Glutamatergic neuron (in vitro differentiated cells): ENCODE measurements around the gene EFEMP2. TPM values are rescaled to one million over a fixed set of nuclear protein-coding genes. Genes with fewer than 3 reads are reported as not detected.

Experiments used
- DNase-seq: peaks from one replicate; pipeline ENCODE4 v3.0.0; 2022
- H3K27ac Mint-ChIP-seq: one replicate; pipeline ENCODE4 v1.8.0; 2020; ENCODE audit warnings: mild to moderate bottlenecking, mixed read lengths, inconsistent platforms; ENCODE audit not compliant: unreplicated experiment
- H3K27me3 Mint-ChIP-seq: one replicate; pipeline ENCODE4 v1.8.0; 2020; ENCODE audit warnings: mild to moderate bottlenecking, moderate library complexity, mixed read lengths, inconsistent platforms; ENCODE audit not compliant: unreplicated experiment
- H3K36me3 Mint-ChIP-seq: one replicate; pipeline ENCODE4 v1.8.0; 2020; ENCODE audit warnings: mild to moderate bottlenecking, mixed read lengths, inconsistent platforms; ENCODE audit not compliant: unreplicated experiment
- H3K4me1 Mint-ChIP-seq: one replicate; pipeline ENCODE4 v1.8.0; 2020; ENCODE audit warnings: mild to moderate bottlenecking, low read depth, mixed read lengths, inconsistent platforms; ENCODE audit not compliant: unreplicated experiment
- H3K4me3 Mint-ChIP-seq: one replicate; pipeline ENCODE4 v1.8.0; 2020; ENCODE audit warnings: mild to moderate bottlenecking, mixed read lengths, inconsistent platforms; ENCODE audit not compliant: unreplicated experiment
- H3K9me3 Mint-ChIP-seq: one replicate; pipeline ENCODE4 v1.8.0; 2020; ENCODE audit warnings: mild to moderate bottlenecking, moderate library complexity, mixed read lengths, inconsistent platforms; ENCODE audit not compliant: unreplicated experiment
- CTCF ChIP-seq: fragments of 200-600 bp; sonication (generic); IDR thresholded peaks from one replicate; pipeline ENCODE4 v1.5.0; 2021; ENCODE audit not compliant: partially characterized antibody, unreplicated experiment
- total RNA-seq: library from RNA; stranded (reverse); fragmentation: NEBNext Ultra II Directional; extraction: Animal tissue kit (Norgen Biotek cat#: 25700); gene quantifications from one replicate; pipeline ENCODE4 v1.2.1, GENCODE V29; 2021; ENCODE audit not compliant: unreplicated experiment

Gene EFEMP2
- total RNA-seq, 1 donor from 2014 or later = 16.3 TPM

- Mint-ChIP-seq H3K9me3 (peaks cover 9% of the 10 kb centered on the region), H3K4me1 (peaks cover 25% of the 10 kb centered on the region), H3K27me3 (peaks cover 20% of the 10 kb centered on the region), H3K27ac (peak overlapping the region; percentile 25), H3K36me3 (no peaks in the 10 kb centered on the region), H3K4me3 (peak overlapping the region; percentile 52)
- DNase-seq = no peak
- no peak for TF ChIP-seq CTCF
Observed at GRCh38 chr11:65870706-65871681, 1.6 kb downstream of the EFEMP2 start.

GRCh38 chr11:65870307-65870658 is 2.3 kb downstream of the EFEMP2 start:
- no peak for TF ChIP-seq CTCF
- Mint-ChIP-seq H3K4me1 (peaks cover 26% of the 10 kb centered on the region), H3K27ac (peak overlapping the region; percentile 25), H3K36me3 (no peaks in the 10 kb centered on the region), H3K9me3 (peaks cover 9% of the 10 kb centered on the region), H3K4me3 (no peak overlapping the region), H3K27me3 (peaks cover 22% of the 10 kb centered on the region)
- no peak for DNase-seq

- H3K4me3 Mint-ChIP-seq = peak overlapping the region; percentile 46
- no peak for TF ChIP-seq CTCF
- H3K27me3 Mint-ChIP-seq = peaks cover 25% of the 10 kb centered on the region
- peaks cover 26% of the 10 kb centered on the region for H3K4me1 Mint-ChIP-seq
- no peaks in the 10 kb centered on the region for H3K36me3 Mint-ChIP-seq
- no peak for DNase-seq
- H3K9me3 Mint-ChIP-seq = peaks cover 9% of the 10 kb centered on the region
- H3K27ac Mint-ChIP-seq = no peak overlapping the region
Observed at GRCh38 chr11:65869643-65870306, 2.8 kb downstream of the EFEMP2 start.

GRCh38 chr11:65868907-65869306 is 3.7 kb downstream of the EFEMP2 start:
- Mint-ChIP-seq H3K36me3 (no peaks in the 10 kb centered on the region), H3K9me3 (peaks cover 8% of the 10 kb centered on the region), H3K4me3 (no peak overlapping the region), H3K27me3 (peaks cover 25% of the 10 kb centered on the region), H3K4me1 (peaks cover 26% of the 10 kb centered on the region), H3K27ac (no peak overlapping the region)
- no peak for DNase-seq
- TF ChIP-seq CTCF = no peak
